Measurements from ENCODE around the gene AGBL3. TPM values are rescaled to one million over a fixed set of nuclear protein-coding genes. Genes with fewer than 3 reads are reported as not detected.
"Not testable (repeated sequence)": the region's sequence is repeated elsewhere in the genome, so short reads cannot be mapped to it uniquely, and the experiment has no call there.

AGBL3 gene
- polyA plus RNA-seq, 3 donors: 0.03 to 0.20 (median 0.12) TPM

GRCh38 chr7:134968110-134968509 lies 18.2 kb upstream of the AGBL3 start:
- Mint-ChIP-seq H3K9me3 (no peaks in the 10 kb centered on the region), H3K4me3 (no peak overlapping the region), H3K27me3 (ENCODE audit: low read depth in 3 of 3) (peaks cover 0 to 2% (median 2%) of the 10 kb centered on the region in 3 donors), H3K27ac (no peak overlapping the region), H3K4me1 (no peaks in the 10 kb centered on the region), H3K36me3 (no peaks in the 10 kb centered on the region)
- no CpG with 5 or more reads among the region's 4 CpGs for WGBS (ENCODE audit: insufficient coverage)
- Histone ChIP-seq H3K4me1 (ENCODE audit: control insufficient read depth in 1 of 2, insufficient read depth in 2 of 2, low read length in 2 of 2) (no peaks in the 10 kb centered on the region), H4K20me1 (ENCODE audit: insufficient read depth, low read length) (no peaks in the 10 kb centered on the region), H3K79me2 (ENCODE audit: insufficient read depth, low read length) (no peaks in the 10 kb centered on the region), H3K9me3 (replicated peaks in 1 of 2; ENCODE audit: control insufficient read depth in 1 of 2, insufficient read depth in 1 of 2, low read length in 2 of 2) (no peaks in the 10 kb centered on the region), H3K27me3 (ENCODE audit: control insufficient read depth in 2 of 2, insufficient read depth in 2 of 2, low read length in 2 of 2) (no peaks in the 10 kb centered on the region), H3K9ac (ENCODE audit: insufficient read depth, low read length, poor library complexity, severe bottlenecking) (no peak overlapping the region), H3K4me3 (replicated peaks in 1 of 3; ENCODE audit: low read depth in 2 of 3, low read length in 3 of 3) (no peak overlapping the region), H2AFZ (ENCODE audit: insufficient read depth, low read depth, low read length, poor library complexity, severe bottlenecking) (no peak overlapping the region), H3K36me3 (replicated peaks in 1 of 2; ENCODE audit: control insufficient read depth in 1 of 2, insufficient read depth in 2 of 2, low read length in 2 of 2) (no peaks in the 10 kb centered on the region), H3K4me2 (replicated peaks; ENCODE audit: extremely low read depth, low read length, poor library complexity, severe bottlenecking) (no peak overlapping the region), H3K27ac (ENCODE audit: low read depth in 1 of 2, low read length in 2 of 2) (no peak overlapping the region)
- no peak for DNase-seq
- intact Hi-C loops (cut with micrococcal nuclease): no loop called here
- no peak for TF ChIP-seq CTCF (IDR thresholded peaks at IDR 0.05)

- H3K9me3 Mint-ChIP-seq; H3K36me3 Mint-ChIP-seq; DNase-seq; H3K9me3 ChIP-seq (replicated peaks in 1 of 2; ENCODE audit: control insufficient read depth in 1 of 2, insufficient read depth in 1 of 2, low read length in 2 of 2); H3K9ac ChIP-seq (ENCODE audit: insufficient read depth, low read length, poor library complexity, severe bottlenecking); H3K27ac Mint-ChIP-seq; H3K27ac ChIP-seq (ENCODE audit: low read depth in 1 of 2, low read length in 2 of 2); H2AFZ ChIP-seq (ENCODE audit: insufficient read depth, low read depth, low read length, poor library complexity, severe bottlenecking); H3K4me2 ChIP-seq (replicated peaks; ENCODE audit: extremely low read depth, low read length, poor library complexity, severe bottlenecking); intact Hi-C loops (cut with micrococcal nuclease); H4K20me1 ChIP-seq (ENCODE audit: insufficient read depth, low read length); H3K4me1 Mint-ChIP-seq; H3K27me3 Mint-ChIP-seq (ENCODE audit: low read depth in 3 of 3); H3K4me3 Mint-ChIP-seq; H3K27me3 ChIP-seq (ENCODE audit: control insufficient read depth in 2 of 2, insufficient read depth in 2 of 2, low read length in 2 of 2); H3K4me1 ChIP-seq (ENCODE audit: control insufficient read depth in 1 of 2, insufficient read depth in 2 of 2, low read length in 2 of 2); H3K4me3 ChIP-seq (replicated peaks in 1 of 3; ENCODE audit: low read depth in 2 of 3, low read length in 3 of 3); H3K36me3 ChIP-seq (replicated peaks in 1 of 2; ENCODE audit: control insufficient read depth in 1 of 2, insufficient read depth in 2 of 2, low read length in 2 of 2); H3K79me2 ChIP-seq (ENCODE audit: insufficient read depth, low read length): not testable (repeated sequence)
- 100% methylated on average over 1 of the region's 3 CpGs for WGBS (ENCODE audit: insufficient coverage)
Observed at GRCh38 chr7:134981645-134982044, 4.7 kb upstream of the AGBL3 start.
